Adipose tissue (tissue), 3 donors: ENCODE results near the gene KRT76. TPM values are rescaled to one million over a fixed set of nuclear protein-coding genes. Genes with fewer than 3 reads are reported as not detected.
"Not testable (repeated sequence)": the region's sequence is repeated elsewhere in the genome, so short reads cannot be mapped to it uniquely, and the experiment has no call there.

Experiments used
- H3K27ac ChIP-seq: one replicate; pipeline ENCODE4 v1.5.1; 2013; ENCODE audit warnings: low read depth, low read length
- WGBS, 3 donors: extraction: QIAGEN DNeasy Blood & Tissue Kit; methylation state at CpG; one replicate each; pipeline ENCODE4 v1.1.7; 2013; 5-methylcytosine and 5-hydroxymethylcytosine counted together
- polyA plus RNA-seq, 3 donors: library from polyadenylated mRNA; stranded (reverse); fragments of 200-250 nt; gene quantifications; one replicate each; pipeline ENCODE4 v1.2.3, GENCODE V29; 2013
- donor health status: healthy with polysubstance abuse.
- donor health status: Bipolar disorder and iron deficiency.
- donor health status: healthy.

Gene KRT76
- polyA plus RNA-seq, 3 donors, result not detected

DNA sequence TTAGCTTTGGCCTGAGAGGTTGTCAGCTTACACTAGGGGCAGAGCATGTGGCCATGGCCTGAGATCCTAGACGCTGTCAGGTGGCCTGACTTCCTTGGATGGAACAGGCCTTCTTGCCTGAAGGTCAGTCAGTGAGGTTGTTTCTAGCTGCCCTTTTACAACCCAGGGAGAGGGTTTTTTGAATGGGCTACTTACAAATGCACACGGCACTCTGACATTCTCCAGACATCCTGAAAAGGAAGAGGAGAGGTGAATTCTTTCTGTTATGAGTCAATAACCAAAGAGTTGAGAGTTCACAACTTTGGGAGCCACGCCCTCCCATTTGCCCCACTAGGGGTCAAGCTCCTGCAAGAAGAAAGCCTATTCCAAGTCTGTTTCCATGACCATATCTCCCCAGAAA, 7.8 kb downstream of the KRT76 start:
- 54 to 73% (median 63%) methylated on average over 3 of the region's 3 CpGs for WGBS, 3 donors
- H3K27ac ChIP-seq, result no peak overlapping the region

DNA sequence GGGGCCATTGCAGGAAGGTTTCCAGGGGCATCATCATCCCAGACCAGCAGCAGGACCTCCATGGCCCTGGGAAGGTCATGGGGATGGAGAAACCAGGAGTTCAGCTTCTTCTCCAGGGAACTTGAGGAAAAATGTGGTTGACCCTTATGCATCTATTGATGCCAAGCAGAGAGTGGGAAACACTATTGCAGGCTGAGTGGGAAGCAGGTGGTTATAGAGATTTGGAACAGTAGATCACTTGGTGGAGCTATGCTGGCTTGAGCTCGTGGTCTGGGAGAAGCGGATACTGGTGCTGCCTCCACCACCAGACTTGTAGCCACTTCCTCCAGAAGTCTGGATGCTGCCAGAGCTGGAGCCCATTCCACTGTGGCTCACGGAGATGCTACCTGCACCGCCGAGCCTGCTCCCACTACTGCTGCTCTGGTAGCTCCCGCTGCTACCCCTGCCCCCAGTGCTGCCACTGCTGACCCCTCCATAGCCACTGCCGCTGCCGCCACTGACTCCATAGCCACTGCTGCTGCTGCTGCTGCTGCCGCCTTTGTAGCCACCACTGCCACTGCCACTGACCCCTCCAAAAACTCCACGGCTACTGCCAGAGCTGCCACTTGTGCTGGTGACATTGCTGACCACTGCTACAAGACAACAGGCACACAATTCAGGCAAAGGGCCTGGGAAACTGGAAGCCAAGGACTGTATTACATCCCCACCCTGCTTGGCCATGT, 8.5 kb downstream of the KRT76 start:
- no peak overlapping the region for H3K27ac ChIP-seq
- 71 to 89% (median 83%) methylated on average over 10 of the region's 10 CpGs for WGBS, 3 donors

DNA sequence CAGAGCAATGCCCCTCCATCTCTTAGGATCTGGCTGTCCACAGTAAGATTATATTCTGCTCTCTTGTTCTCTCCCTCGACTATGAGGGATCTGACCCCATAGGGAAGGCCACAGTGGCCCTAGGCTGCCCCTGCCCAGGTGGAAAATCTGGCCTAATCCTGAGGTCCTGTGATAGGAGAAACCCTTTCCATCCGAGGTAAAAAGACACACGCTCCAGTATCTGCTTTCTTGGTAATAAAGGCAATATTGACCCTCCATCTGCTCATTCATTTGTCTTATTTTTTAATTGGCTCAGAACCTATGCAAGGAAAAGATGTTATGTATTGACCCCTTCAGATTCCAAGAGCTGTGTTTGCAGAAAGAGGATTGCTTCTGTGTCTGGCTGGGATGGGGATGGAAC, 9.7 kb downstream of the KRT76 start:
- WGBS, 3 donors, result 23 to 42% (median 38%) methylated on average over 3 of the region's 3 CpGs

DNA sequence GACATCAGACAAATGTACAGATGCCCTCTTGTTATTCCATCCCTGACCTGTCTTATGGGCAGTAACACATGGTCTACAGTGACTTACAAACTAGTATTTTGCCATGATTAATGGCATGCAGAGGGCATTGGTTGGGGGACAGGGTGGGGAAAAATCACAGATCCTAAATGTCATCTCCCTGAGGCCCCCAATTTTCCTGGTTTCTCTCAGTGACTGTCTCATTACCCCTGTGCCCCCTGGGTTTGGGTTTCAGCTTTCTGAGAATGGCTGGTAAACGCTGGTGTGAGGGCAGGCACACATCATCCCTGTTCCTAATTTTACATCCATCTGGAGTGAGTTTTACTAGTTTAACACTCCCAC, 10.1 kb downstream of the KRT76 start:
- 73 to 92% (median 86%) methylated on average over 1 of the region's 1 CpG for WGBS, 3 donors
- H3K27ac ChIP-seq, result no peak overlapping the region

More for the DNA sequence above, 9.7 kb downstream of the KRT76 start:
- no peak overlapping the region for H3K27ac ChIP-seq

DNA sequence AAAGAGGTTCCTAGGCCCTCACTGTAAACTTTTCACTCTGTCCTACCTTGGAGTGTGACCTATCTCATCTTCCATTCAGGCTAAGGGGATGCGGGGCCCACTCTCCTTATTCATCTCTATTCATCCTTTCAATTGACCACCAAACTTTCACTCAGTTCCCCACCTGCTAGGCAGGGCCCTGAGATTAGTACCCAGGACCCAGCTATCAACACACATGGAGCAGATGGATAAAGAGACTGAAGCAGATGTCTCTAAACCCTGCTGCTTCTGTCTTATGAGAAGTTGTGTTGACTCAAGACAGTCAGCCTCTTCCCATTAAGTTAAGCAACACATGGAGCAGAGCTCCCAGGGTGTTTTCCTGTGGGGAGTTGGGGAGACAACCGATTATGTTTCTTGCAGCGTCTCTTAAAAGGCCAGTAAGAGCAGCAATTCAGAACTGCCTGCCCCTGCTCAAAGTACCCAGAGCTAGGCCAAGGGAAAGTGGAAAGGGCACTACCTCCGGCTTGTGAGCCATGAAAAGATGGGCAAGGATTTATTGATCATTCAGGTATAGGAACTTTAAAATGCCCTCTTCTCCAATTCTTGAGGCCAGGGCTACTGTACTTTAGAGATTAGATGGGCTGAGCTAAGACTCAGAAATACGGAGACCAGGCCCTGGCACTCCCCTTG, 10.7 kb downstream of the KRT76 start:
- WGBS, 3 donors, result 76 to 94% (median 84%) methylated on average over 5 of the region's 5 CpGs
- H3K27ac ChIP-seq, result no peak overlapping the region

DNA sequence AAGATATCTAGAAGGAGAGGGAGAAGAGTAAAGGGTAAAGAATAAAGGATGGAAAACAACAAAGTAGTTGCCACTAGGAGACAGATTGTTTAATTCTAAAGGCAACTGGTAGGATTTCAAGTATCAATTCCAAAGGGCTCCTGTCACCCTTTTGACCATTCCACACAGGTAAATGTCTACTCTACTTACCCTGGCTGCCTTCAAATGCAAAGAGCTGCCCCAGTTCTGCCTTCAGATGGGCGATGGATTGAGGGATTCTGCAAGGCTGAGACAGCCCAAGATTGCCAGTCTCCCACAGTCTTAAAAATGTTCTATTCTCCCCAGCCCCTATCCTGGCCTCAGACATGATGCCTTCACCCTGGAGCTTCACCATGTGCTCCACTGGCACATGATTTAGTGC, 11.4 kb downstream of the KRT76 start:
- H3K27ac ChIP-seq, result no peak overlapping the region
- 43 to 68% (median 65%) methylated on average over 1 of the region's 1 CpG for WGBS, 3 donors

DNA sequence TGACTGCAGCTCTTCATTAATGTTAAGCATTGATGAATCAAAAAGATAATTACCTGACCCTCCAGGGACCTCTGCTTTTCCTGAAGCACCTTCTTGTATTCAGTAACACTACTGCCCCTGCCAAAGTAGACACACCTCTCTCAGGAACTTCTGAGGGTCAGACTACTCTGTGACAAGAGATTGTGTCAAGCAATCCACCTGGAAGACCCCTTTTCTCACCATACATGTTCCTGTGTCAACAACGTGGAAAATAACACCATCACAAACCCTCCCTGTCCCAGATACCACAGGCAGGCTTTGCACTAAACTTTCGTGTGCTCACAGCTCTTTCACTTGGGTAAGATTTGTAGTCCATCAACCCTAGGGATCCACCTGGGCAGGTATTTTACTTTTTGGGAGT, 13.2 kb downstream of the KRT76 start:
- WGBS, 3 donors, result 55 to 80% (median 58%) methylated on average over 2 of the region's 2 CpGs
- no peak overlapping the region for H3K27ac ChIP-seq

DNA sequence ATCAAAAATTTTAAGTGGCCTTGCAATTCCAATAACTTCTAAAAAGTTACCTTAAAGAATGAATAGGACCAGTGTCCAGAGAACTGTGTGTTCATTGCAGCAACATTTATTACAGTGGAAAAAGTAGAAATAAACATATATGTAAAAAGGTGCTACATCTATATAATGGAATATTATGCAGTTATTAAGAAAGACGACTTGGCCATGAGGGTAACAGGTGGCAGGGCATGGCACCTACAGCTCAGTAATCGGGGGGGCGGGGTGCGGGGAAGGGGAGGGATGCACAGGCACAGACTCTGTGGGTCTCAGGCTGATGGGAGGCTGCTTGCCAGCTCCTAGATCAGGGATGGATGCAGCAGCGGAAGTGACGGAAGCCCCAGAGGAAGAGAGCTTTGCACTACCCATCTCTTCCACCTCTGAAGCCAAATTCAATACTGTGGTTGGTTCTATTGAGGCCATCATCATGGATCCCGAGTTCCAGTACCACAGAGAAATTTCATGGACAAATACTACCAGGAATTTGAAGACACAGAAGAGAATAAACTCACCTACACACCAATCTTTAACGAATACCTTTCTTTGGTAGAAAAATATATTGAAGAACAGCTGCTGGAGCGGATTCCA, 14.0 kb downstream of the KRT76 start:
- WGBS, 3 donors, result 73 to 81% (median 79%) methylated on average over 9 of the region's 9 CpGs

DNA sequence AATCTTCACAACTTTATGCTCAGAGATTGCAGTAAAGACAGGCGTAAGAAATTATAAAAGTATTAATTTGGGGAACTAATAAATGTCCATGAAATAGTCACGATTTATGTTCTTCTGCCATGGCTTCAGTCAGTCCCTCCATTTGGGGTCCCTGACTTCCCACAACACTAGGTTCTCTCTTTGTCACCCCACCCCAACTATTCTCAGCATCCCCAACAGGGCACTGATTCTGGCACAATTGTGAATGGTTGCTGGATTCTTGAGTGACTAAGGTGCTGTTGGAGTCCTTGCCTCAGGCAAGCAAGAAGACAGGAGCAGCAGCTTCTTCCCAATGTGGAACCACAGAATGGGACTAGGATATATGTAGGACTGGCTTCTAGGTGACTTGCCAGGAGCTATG, 15.3 kb downstream of the KRT76 start:
- 87 to 96% (median 89%) methylated on average over 2 of the region's 2 CpGs for WGBS, 3 donors
- no peak overlapping the region for H3K27ac ChIP-seq

More for the DNA sequence above, 14.0 kb downstream of the KRT76 start:
- no peak overlapping the region for H3K27ac ChIP-seq

DNA sequence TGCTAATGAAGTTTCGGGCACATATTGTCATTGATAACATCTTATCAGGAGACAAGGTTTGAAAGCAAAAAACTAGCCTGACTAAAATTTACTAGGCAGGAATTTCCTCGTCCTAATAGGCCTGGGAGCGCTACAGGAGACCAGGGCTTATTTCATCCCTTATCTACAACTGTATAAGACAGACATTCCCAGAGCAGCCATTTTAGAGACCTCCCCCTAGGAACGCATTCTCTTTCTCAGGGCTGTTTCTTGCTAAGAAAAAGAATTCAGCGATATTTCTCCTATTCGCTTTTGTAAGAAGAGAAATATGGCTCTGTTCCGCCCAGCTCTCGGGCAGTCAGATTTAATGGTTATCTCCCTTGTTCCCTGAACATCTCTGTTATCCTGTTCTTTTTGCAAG, 15.9 kb downstream of the KRT76 start:
- 85 to 92% (median 89%) methylated on average over 8 of the region's 8 CpGs for WGBS, 3 donors

DNA sequence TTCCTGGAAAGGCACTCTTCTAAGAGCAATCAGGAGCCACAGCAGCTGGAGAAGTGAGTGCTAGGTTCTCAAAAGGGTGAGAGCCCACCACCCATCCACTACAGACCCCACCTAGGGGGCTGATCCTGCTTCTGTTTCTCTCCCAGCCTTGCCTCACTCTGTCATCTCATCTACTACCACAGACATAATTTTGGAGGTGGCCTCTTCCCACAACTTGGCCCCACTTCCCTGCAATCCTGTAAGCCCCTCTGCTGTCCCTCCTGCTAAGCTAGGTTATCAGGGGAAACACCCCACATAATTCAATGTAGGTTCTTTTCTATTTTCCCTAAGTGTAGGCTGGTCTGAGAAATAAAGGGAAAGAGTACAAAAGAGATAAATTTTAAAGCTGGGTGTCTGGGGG, 16.5 kb downstream of the KRT76 start:
- no peak overlapping the region for H3K27ac ChIP-seq

More for the DNA sequence above, 15.9 kb downstream of the KRT76 start:
- H3K27ac ChIP-seq, result not testable (repeated sequence)

DNA sequence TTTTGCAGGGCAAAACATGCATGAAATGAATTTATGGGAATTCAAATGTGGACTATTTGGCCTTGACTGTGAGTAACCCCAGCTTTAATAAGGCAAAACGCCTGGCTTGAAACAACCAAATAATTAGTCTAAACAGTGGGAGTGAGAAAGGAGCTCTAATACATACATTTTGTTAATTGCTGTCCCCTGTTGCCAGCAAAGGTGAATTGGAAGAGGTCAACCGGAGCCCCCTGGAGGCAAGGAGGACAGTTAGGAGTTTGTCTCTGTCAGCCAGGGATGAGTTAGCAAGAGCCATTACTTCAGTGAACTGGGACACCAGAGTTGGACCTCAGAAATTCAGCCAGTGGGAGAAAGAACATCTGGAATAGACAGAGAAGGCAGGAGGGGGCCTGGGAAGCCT, 17.4 kb downstream of the KRT76 start:
- WGBS, 3 donors, result 62 to 71% (median 70%) methylated on average over 2 of the region's 2 CpGs
- no peak overlapping the region for H3K27ac ChIP-seq

DNA sequence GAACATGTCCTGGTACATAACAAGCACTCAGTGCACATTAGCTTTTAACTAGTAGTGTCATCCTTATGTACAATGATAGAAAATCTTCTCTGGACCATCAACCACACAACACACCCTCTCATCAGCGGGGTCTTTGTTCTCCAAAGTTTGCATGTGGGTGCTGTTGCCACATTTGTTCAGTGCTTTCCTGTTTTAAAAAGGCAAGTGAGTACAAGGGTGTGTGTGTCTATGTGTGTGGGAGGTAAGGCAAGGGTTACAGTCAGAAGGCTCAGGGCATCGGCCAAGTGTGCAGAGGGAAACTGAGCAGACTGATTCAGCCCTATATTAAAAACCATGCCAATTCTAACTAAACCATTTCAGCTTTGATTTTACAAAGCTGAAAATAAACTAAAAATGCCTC, 17.9 kb downstream of the KRT76 start:
- 39 to 50% (median 50%) methylated on average over 2 of the region's 2 CpGs for WGBS, 3 donors
- no peak overlapping the region for H3K27ac ChIP-seq

DNA sequence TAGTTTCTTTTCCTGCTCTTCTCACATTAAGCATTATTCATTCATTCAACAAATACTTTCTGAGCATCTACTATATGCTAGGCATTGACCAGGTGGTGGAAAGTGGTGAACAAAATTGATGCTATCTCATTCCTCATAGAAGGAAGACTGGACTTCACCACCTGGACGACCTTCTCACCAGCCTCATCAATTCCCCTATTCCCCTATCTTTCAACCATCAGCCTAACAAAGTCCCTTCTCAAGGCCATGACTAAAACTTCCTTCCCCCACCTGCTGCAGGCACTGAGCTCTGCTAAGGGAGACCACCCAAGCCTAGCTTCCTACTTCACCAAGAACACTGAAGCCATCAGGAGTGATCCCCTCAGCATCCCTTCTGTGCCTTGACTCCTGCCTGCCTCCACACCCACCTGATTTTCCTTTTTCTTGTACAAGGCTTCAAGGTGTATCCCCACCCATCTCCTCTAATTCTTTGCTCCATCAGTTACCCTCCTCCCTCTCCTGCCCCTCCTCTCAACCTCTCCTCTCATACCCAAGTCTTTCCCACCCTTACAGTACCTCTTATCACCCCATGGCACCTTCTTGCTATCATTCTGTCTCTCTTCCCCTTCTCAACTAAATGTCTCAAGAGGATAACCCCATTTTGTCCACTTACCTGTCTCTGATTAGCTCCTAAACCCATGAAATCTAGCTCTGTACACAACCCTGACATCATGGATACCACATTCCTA, 19.5 kb downstream of the KRT76 start:
- 16 to 43% (median 33%) methylated on average over 1 of the region's 1 CpG for WGBS, 3 donors
- H3K27ac ChIP-seq, result no peak overlapping the region

DNA sequence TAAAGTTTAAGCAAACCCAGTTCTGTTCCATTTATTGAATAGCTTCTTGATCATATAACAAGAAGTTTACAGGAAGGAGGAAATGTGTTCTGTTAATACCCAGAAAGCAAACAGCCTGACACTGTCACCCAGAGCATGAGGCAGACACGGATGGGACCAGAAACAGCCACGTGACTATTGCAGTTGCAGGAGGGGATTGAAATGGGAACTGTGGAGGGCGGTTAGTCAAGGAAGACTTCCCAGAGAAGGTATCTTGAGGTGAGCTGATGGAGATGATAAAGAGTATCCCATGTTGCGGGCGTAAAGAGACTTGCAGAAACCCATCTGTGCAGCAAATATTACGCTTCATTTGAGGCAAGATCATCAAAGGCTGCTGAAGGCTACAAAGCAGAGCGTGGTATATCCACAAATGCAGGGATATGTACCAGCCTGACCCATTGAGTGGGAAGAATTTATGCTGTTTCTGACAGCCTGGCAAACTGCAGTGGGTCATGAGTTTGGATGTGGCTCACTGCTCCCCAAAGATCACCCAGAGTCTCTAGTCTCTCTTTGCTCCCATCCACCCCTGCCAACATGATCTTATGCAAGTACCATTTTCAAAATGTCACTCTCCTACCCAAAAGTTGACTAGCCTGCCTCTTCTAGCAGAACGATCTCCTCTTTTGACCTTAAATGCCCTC, 20.7 kb downstream of the KRT76 start:
- H3K27ac ChIP-seq, result no peak overlapping the region
- WGBS, 3 donors, result 76 to 82% (median 77%) methylated on average over 8 of the region's 8 CpGs

DNA sequence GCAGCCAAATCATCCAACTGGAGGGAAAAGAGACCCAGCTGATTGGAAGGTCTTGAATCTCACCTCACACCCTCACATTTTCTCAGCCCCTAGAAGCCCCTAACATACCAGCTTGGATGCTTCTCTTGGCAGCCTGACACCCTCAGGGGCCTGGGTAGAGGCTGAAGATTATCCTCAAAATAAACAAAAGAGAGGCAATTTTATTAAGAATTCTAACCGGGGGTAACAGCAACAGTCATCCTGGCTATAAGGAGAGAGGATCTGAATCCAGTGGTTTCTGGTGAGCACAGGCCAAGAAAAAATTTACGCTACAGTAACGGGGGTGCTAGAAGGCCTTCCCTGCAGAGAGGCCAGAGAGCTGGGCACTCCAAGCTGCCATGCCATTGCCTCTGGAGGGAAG, 21.6 kb downstream of the KRT76 start:
- WGBS, 3 donors, result 75 to 83% (median 82%) methylated on average over 3 of the region's 3 CpGs
- H3K27ac ChIP-seq, result no peak overlapping the region

DNA sequence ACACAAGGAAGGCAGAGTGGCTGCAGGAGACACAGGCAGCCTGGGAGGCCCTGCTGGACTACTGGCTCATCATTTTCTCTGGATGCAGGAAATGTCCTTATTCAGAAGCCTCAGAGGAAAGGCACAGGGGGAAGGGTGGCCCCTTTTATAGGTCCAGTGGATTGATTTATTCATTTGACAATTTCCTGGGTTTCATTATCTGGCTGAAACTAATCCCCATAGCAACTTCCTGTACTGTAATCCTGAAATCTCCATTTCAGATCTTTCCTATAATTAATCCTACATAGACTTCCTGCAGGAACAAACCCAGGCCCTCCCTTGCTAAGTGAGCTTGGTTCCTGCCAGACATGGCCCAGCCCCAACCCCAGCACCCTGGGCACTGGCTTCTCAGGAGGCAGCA, 23.0 kb downstream of the KRT76 start:
- no peak overlapping the region for H3K27ac ChIP-seq

DNA sequence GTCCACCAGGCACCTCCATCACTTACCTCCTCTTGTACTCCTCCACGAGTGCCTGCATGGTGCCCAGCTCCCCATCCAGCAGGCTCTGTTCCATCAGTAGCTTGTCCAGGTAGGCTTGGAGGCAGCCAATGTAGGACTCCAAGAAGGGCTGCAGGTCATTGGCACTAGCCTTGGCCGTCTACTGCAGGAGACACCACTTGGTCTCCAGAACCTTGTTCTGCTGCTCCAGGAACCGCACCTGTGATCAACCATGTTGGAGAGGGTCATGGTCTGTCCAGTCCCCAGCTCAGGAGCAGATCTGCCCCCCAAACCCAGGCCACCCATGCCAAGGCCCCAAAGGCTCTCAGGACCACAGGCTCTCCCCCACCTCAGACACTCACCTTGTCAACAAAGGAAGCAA, 23.9 kb downstream of the KRT76 start:
- H3K27ac ChIP-seq, result no peak overlapping the region
- WGBS, 3 donors, result 68 to 89% (median 79%) methylated on average over 3 of the region's 3 CpGs

DNA sequence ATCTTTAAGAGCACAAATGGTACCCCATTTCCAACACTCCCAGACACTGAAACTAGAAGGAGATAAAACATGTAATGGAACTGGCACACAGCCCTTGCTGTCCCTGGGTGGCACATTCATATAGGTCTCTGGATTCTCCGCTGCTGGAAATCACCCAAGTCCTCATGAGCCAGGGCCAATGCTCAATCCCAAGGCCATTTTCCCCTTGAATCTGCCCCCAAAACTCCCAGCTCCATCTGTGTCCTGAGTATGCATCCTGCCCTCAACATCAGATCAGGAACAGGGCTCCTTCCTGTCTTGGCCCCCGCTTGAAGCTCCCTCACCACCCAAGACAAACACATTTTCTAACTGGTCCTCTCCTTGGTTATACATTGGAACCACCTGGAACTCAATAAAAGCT, 24.6 kb downstream of the KRT76 start:
- WGBS, 3 donors, result 66 to 84% (median 79%) methylated on average over 2 of the region's 2 CpGs
- H3K27ac ChIP-seq, result no peak overlapping the region
